KG1 (cell line): ENCODE measurements around the gene PDGFD.

Experiments
- DNase-seq: peaks from one replicate; lab custom pipeline; 2025; lab: John Stamatoyannopoulos, UW

PDGFD gene

DNA sequence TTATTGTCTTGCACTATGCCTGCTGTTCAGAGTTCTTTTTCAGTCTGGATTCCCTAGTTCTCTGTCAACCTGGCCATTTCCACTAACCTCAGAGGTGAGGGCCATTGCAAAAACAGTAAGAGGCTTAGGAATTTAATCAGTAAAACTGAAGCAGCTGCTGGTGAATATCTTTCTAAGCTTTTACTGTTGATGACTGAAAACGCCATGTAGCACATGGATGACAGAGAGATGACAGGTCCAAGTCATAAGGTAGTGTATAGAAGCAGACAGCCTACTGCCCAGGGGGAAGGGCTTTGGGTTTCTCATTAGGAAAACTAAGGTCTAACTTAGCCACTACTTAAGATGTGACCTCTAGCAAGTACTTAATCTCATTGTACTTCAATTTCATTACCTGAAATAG is 280.1 kb downstream of the PDGFD start:
- DNase-seq: no peak

DNA sequence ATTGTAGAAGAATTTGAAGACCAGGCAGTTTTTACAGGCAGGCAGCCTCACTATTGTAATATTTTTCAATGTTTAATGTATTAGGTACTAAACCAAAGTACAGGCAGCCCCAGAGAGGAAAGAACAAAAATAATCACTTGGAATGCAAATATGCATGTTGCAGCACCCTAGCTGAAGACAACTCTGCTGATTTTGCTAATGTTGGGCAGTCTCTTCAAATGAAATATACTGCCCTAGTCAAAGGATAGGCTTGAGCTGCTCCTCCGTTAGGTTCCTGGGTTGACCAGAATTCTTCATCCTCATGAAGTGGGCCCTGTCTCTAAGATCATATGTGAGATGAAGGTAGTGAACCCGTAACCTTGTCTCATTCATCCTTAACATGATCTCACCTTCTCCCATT is 280.7 kb downstream of the PDGFD start:
- no peak for DNase-seq

DNA sequence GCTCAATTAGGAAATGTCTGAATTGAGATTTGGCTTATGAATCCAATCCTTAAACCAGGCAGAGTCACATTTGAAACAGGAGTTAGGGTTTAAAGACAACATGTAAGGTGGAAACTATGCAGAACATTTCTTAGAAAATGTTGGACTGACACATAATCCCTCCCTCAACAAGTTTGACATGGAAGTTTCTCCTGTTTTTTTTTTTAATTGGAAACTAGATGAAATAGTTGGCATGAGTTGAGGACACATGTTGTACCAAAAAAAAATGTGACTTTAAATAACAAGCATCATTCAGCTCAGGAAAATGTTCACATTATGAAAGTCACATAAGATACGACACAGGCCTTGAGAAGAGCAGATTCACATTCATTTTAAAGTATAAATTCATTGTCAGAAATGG is 282.4 kb downstream of the PDGFD start:
- DNase-seq: no peak

DNA sequence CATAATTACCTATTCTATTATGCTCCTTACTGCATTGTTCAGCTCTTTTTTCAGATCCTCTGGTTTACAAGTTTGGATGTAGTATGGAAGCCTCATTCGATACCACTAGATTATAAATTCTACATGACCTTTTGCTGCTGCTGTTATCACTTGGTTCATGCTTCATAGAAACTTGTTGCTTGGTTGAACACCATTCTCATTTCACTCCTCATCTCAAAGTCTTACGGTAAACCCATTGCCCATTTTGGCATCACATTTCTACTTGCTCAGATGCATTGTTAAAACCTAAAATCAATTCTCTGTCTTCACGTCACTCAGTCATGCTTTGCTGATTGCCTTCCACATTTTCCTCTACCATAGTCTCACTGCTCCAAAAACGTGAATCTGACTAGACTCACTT is 283.0 kb downstream of the PDGFD start:
- DNase-seq: no peak

DNA sequence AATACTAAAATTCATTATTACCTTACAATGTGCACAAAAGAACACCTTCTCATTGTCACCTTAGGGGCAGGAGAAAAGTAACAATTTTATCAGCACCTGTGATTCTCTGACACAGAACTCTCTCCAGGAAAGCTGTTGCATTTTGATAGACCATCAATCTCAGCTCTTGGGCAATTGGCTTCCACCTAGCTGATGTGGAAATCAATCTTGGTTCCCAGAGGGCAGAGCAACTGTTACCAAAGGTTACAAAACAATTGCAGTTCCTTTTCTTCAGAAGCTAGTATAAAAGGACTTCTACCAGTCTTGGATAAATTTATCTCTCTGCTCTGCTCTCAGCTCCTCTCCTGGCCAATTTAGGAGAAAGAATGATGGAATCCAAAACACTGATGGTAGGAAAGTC is 285.3 kb downstream of the PDGFD start:
- no peak for DNase-seq

DNA sequence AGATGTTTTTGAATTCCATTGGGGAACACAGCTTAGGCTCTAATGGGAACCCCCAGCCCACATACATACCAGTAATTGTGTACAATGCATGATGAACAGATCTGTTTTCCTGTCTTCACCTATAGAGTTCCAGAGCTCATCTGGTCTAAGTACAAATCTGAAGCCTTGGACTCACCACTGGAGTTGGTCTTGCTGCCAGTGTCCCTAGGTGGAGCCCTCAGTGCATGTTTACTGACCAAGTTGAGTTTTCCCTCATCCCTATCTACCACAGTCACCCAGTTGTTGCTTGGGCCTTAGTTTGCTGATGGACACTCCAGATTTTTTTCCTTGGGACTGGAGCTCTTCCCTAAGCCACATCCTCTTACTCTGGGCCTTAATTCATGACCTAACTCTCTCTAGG is 286.7 kb downstream of the PDGFD start:
- no peak for DNase-seq

DNA sequence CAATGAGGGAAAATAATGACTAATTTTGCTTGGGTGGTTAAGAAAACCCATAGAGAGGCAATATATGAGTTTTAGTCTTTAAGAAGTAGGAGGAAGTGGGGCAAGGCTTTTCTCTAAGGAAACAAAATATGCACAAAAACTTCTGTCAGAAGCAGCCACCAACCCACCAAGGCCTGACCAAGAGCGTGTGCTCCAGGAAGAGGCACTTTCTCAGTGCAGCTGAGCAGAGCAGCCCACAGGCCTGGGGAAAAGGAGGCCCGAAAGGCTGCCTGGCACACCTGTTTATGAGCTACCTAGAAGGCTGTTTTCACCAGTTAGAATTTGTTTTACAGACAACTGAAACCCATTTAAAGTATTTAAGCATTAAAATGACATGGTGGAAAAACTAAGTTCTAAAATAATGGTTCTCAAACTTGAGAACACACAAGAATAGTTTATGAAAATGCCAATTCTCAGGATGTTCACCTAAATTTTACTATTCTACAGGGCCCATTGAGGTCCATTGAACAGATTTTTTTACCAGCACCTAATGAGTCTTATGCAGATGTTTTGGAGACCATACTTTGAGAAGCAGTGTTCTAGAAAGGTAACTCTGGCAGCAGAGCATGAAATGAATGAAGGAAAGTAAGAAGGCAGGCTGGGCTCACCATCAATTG is 288.0 kb downstream of the PDGFD start:
- DNase-seq: no peak

DNA sequence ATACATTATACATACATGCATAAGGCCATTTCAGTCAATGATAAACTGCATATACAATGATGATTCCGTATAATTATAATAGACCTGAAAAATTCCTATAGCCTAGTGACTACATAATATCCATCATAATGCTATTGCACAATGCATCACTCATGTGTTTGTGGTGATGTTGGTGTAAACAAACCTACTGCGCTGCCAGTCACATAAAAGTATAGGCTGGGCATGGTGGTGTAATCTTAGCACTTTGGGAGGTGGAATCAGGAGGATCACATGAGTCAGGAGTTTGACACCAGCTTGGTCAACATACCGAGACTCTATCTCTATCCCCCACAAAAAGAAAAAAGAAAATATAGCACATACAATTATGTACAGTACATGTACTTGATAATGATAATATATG is 291.2 kb downstream of the PDGFD start:
- DNase-seq: no peak

DNA sequence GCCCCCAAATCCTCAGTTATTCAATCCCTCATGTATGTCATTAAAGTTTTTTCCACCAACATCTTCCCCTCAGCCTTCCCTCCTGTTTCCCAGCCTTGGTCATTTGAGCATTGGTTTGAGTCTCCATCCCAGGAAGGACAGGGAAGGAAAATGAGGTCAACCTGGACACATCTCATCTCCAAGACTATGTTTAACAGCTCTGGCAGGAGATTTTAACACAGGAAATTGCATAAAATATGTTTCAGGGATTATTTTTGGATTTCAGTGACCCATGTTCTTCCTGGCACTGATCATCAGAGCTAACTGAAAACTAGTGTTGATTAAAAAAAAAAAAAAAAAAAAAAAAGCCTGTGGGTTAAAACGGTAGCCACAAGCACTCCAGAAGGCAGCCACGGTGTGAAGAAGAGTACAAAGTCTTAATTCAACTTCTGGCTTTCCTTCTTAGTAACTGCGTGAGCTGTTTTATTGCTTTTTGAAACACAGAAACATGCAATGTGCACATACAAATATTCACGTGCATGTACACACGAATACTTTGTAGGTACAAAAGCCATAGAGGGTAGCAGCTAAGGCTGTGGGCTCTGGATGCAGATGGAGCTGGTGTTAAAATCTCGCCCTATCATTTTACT is 291.9 kb downstream of the PDGFD start:
- DNase-seq: no peak

DNA sequence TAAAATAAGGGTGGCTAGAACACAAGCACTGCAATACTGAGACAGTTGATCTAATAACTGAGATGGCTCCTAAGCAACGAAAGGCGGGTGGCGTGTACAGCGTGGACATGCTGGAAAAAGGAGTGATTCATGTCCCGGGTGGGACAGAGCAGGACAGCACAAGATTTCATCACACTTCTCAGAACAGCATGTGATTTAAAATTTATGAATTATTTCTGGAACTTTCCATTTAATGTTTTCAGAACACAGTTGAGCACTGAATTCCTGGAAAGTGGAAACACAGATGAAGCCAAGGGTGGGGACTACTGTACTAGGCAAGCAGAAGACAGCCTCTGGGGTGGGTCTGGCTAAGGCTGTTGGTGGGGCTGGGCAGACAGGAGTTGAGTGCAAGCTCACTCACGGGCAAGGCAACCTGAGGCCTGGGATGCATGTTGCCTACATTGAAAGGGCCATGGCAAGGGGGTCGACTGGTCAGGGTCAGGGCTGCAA is 293.1 kb downstream of the PDGFD start:
- DNase-seq: no peak

DNA sequence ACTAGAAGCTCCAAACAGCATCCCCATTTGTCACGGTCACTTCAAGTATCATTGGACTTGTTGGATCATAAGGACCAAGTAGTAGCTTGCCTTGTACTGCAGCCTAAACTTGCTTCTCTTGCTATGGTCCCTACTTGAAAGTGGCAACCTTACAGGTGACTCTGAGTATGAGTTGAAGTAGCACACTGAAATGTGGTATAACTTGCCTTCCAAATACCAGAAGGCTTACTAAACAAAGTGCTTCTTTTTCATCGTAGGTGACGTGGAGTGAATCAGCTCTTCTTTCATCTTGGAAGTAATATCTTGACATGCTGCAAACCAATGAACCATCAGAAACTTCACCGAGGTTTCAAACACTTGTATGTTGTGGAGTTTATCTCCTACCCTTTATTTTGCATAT is 296.5 kb downstream of the PDGFD start:
- no peak for DNase-seq

DNA sequence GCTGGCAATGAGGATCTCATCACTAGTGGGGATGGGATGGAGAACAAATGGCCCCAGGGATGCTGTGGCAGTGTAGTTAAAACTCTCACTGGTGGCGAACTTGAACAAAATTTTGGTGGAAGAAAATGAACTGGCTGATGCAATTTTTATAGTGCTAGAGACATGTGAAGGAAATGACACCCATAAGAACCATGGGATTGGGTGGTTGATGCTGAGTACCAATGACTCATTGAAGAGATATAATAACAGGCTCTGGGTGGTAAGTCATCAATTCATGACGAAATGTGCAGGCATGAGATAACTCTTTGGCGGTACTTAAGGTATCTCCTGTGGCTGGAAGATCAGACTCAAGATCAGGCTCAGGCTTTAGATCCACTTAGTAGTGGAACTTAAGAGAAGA is 300.4 kb downstream of the PDGFD start:
- DNase-seq: no peak

DNA sequence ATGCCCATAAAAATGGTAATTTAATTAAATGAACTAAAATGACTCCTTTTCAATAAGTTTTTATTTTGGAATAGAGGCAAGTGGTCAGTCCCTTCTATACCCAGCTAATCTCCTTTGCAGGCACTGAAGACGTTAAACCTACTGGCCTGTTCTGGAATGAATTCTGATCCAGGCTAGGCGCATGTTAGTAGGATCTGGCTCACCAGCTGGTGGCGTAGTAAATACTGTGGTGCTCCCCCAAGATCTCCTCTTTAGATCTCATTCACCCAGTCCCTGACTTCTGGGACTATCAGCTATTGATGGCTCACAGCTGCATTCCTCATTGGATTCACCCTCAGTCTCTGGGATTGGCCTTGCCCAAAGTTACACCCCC is 301.2 kb downstream of the PDGFD start:
- no peak for DNase-seq

DNA sequence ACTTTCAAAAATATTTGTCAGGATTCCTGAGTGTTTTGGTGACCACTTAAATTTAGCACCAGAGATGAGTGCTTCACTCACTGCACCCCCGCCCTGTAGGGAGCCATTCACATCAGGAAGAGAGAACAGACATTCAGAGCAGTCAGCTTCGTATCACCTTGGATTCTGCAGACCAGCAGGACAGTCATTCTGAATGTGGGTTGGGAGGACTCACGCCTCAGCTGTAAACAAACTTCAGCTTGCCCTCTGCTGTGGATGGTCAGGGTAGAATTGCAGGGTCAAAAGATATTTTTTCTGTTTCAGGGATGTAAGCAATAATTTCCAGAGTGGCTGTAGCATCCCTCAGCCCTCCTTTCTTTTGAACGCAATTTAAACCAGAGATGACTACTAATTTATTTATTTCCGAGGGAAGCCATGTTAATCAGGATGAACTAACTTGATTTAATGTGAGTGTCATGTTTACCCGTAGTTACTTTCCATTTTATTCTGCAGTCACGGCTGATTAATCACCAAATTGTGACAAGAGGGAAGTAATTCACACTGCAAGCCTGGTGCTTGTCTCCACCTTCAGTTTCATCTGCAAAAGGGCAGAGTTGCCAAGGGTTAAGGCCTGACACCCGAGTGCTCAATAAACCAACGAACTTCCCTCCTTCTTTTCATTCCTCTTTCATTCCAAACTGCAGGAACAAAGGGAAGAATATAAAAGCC is 301.7 kb downstream of the PDGFD start:
- no peak for DNase-seq
